ENCODE results near the gene RPL13. TPM values are rescaled to one million over a fixed set of nuclear protein-coding genes. Genes with fewer than 3 reads are reported as not detected.

The RPL13 gene
- total and polyA plus RNA-seq, 3 donors from 2014 or later: 1,947 to 3,862 (median 1,952) TPM

- 89 to 94% methylated on average over 21 of the region's 21 CpGs for WGBS, 2 donors
- no peaks in the 10 kb centered on the region for H3K4me1 ChIP-seq
- no peak overlapping the region for H3K4me3 ChIP-seq
- no peaks in the 10 kb centered on the region for H3K27me3 ChIP-seq
- no peak for DNase-seq
- H3K9me3 ChIP-seq: no peaks in the 10 kb centered on the region
- intact Hi-C loops (cut with DNase I; ENCODE audit: low total_unique reads): no loop called here
- no peak for TF ChIP-seq CTCF (IDR thresholded peaks at IDR 0.05)
- TF ChIP-seq POLR2A (IDR thresholded peaks at IDR 0.05): no peak
- no peaks in the 10 kb centered on the region for H3K36me3 ChIP-seq (ENCODE audit: low read depth, missing control alignments)
- no peak overlapping the region for H3K27ac ChIP-seq
Observed at GRCh38 chr16:89541792-89542191, 18.7 kb upstream of the RPL13 start.

GRCh38 chr16:89544113-89544512 is 16.4 kb upstream of the RPL13 start:
- H3K9me3 ChIP-seq: no peaks in the 10 kb centered on the region
- no peaks in the 10 kb centered on the region for H3K4me1 ChIP-seq
- no peaks in the 10 kb centered on the region for H3K36me3 ChIP-seq (ENCODE audit: low read depth, missing control alignments)
- H3K27me3 ChIP-seq: no peaks in the 10 kb centered on the region
- DNase-seq: peak; percentile 74
- H3K27ac ChIP-seq: no peak overlapping the region
- intact Hi-C loops (cut with DNase I; ENCODE audit: low total_unique reads): no loop called here
- 56 to 80% methylated on average over 11 of the region's 11 CpGs for WGBS, 2 donors
- TF ChIP-seq CTCF (IDR thresholded peaks at IDR 0.05): no peak
- TF ChIP-seq POLR2A (IDR thresholded peaks at IDR 0.05): no peak
- no peak overlapping the region for H3K4me3 ChIP-seq

- H3K27ac ChIP-seq: no peak overlapping the region
- no peaks in the 10 kb centered on the region for H3K4me1 ChIP-seq
- DNase-seq: no peak
- 80 to 88% methylated on average over 13 of the region's 13 CpGs for WGBS, 2 donors
- intact Hi-C loops (cut with DNase I; ENCODE audit: low total_unique reads): no loop called here
- H3K9me3 ChIP-seq: no peaks in the 10 kb centered on the region
- TF ChIP-seq CTCF (IDR thresholded peaks at IDR 0.05) (no peak), POLR2A (IDR thresholded peaks at IDR 0.05) (no peak)
- H3K27me3 ChIP-seq: no peaks in the 10 kb centered on the region
- no peak overlapping the region for H3K4me3 ChIP-seq
- no peaks in the 10 kb centered on the region for H3K36me3 ChIP-seq (ENCODE audit: low read depth, missing control alignments)
Observed at GRCh38 chr16:89544713-89545043, 15.8 kb upstream of the RPL13 start.

DNA sequence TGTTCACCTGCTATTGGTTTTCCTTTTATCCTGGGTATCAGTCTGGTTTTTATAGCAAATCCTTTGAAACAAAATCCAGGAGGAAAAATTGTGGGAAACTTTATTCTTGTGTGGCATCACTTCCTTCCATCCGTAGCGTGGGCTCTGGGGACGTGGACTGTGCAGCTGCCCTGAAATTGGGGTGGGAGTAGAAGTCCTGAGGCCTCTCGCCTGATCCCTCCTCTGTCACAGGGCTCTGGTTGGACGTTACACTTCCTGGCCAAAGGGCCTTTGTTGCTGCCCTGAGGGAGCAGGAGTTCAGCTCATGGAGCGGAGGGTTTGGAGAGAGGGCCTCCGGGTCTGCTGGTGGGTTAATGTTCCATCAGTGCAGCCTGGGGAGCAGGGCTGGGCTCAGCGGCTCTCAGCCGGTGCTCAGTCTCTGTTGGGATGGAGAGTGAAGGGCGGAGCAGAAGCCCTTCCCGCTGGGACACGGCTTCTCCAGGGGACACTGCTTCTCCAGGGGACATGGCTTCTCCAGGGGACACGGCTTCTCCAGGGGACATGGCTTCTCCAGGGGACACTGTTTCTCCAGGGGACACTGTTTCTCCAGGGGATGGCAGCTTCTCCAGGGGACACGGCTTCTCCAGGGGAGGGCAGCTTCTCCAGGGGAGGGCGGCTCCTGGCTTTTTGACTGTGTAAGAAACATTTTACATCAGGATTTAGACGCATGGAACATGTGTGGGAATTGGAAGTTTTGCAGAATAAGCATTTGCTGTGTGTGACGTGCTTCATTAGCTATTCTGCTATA is 15.2 kb upstream of the RPL13 start:
- Histone ChIP-seq H3K27ac (no peak overlapping the region), H3K9me3 (no peaks in the 10 kb centered on the region), H3K4me1 (no peaks in the 10 kb centered on the region), H3K4me3 (no peak overlapping the region), H3K27me3 (no peaks in the 10 kb centered on the region), H3K36me3 (ENCODE audit: low read depth, missing control alignments) (no peaks in the 10 kb centered on the region)
- 91 to 96% methylated on average over 15 to 17 of the region's 17 CpGs for WGBS, 2 donors
- intact Hi-C loops (cut with DNase I; ENCODE audit: low total_unique reads): no loop called here
- TF ChIP-seq POLR2A (IDR thresholded peaks at IDR 0.05): no peak
- no peak for TF ChIP-seq CTCF (IDR thresholded peaks at IDR 0.05)
- DNase-seq: no peak
